ENCODE results near the gene GPR35. TPM values are rescaled to one million over a fixed set of nuclear protein-coding genes. Genes with fewer than 3 reads are reported as not detected.

Gene GPR35
- total RNA-seq, 1 donor from 2014 or later: 0.34 TPM

DNA sequence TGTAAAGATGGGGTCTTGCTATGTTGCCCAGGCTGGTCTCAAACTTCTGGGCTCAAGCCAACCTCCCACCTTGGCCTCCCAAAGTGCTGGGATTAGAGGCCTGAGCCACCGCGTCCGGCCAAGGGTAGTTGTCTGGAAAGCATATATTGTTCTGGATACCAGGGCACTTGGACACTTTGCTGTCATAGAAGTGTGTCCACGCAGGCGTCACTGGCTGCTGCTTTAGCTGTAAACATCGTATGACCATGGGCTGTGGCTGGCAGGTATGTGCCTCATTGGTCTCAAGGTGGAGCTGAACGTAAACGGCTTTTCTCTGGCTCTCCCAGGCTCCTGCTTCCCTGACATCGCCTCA is 3.2 kb upstream of the GPR35 start:
- Histone ChIP-seq H3K4me2 (no peak overlapping the region), H3K9ac (no peak overlapping the region), H2AFZ (replicated peaks) (no peak overlapping the region), H3K4me3 (no peak overlapping the region), H3K79me2 (ENCODE audit: low read depth) (no peaks in the 10 kb centered on the region), H3K36me3 (no peaks in the 10 kb centered on the region), H3K27me3 (no peaks in the 10 kb centered on the region), H3K9me3 (ENCODE audit: low read depth) (no peaks in the 10 kb centered on the region), H3K4me1 (no peaks in the 10 kb centered on the region), H4K20me1 (ENCODE audit: low read depth) (no peaks in the 10 kb centered on the region), H3F3A (ENCODE audit: low read depth) (no peaks in the 10 kb centered on the region), H3K27ac (no peak overlapping the region)
- Mint-ChIP-seq H3K4me3 (no peak overlapping the region), H3K9me3 (peaks cover 3% of the 10 kb centered on the region), H3K27ac (peak overlapping the region; percentile 42), H3K27me3 (ENCODE audit: insufficient read depth, low read depth) (no peaks in the 10 kb centered on the region), H3K36me3 (peaks cover 9% of the 10 kb centered on the region), H3K4me1 (peaks cover 7% of the 10 kb centered on the region)
- no peak for TF ChIP-seq EZH2phosphoT487 (IDR thresholded peaks at IDR 0.05)
- TF ChIP-seq, protein P1, sequence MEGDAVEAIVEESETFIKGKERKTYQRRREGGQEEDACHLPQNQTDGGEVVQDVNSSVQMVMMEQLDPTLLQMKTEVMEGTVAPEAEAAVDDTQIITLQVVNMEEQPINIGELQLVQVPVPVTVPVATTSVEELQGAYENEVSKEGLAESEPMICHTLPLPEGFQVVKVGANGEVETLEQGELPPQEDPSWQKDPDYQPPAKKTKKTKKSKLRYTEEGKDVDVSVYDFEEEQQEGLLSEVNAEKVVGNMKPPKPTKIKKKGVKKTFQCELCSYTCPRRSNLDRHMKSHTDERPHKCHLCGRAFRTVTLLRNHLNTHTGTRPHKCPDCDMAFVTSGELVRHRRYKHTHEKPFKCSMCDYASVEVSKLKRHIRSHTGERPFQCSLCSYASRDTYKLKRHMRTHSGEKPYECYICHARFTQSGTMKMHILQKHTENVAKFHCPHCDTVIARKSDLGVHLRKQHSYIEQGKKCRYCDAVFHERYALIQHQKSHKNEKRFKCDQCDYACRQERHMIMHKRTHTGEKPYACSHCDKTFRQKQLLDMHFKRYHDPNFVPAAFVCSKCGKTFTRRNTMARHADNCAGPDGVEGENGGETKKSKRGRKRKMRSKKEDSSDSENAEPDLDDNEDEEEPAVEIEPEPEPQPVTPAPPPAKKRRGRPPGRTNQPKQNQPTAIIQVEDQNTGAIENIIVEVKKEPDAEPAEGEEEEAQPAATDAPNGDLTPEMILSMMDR (IDR thresholded peaks at IDR 0.05): no peak
- no peak for TF ChIP-seq EZH2 (IDR thresholded peaks at IDR 0.05)
- DNase-seq (ENCODE audit: low spot score): no peak

DNA sequence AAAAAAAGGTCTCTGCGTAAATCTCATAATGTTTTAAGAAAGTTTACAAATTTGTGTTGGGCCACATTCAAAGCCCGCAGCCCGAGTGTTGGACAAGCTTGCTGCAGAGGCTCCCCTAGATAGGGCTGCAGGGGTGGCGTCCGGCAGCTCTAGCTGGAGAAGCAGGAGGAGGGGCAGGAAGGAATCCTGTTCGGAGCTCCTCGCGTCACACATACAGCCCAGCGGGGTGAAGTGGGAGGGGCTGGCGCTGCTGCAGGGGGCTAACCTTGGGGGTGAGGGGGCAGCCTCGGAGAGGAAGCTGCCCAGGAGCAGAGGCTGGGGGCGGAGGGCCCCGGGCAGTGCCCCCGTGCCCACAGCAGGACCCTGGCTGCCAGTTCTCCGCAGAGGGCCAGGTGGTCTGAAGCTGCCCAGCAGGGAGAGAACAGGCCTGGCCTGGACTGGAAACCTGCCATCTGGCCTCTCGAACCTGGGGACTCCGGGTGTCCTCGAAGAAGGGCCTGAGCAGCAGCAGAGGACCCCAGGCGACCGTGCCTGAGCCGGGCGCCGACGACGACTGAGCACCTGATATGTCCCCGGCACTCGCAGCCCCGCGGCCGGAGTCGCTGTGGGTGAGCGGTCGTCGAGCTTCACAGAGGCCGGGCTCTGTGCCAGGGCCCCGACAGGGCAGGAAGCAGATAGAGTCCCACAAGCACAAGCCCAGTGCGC is 2.6 kb upstream of the GPR35 start:
- H2AFZ ChIP-seq (replicated peaks): no peak overlapping the region
- H3K4me3 ChIP-seq: no peak overlapping the region
- H3K36me3 Mint-ChIP-seq: peaks cover 8% of the 10 kb centered on the region
- no peak overlapping the region for H3K4me3 Mint-ChIP-seq
- DNase-seq (ENCODE audit: low spot score): no peak
- H3K36me3 ChIP-seq: no peaks in the 10 kb centered on the region
- TF ChIP-seq EZH2phosphoT487 (IDR thresholded peaks at IDR 0.05): no peak
- TF ChIP-seq, protein P1 (IDR thresholded peaks at IDR 0.05): no peak
- no peak for TF ChIP-seq EZH2 (IDR thresholded peaks at IDR 0.05)
- no peak overlapping the region for H3K4me2 ChIP-seq
- peaks cover 7% of the 10 kb centered on the region for H3K4me1 Mint-ChIP-seq
- no peaks in the 10 kb centered on the region for H4K20me1 ChIP-seq (ENCODE audit: low read depth)
- H3K27ac ChIP-seq: no peak overlapping the region
- peaks cover 3% of the 10 kb centered on the region for H3K9me3 Mint-ChIP-seq
- no peaks in the 10 kb centered on the region for H3F3A ChIP-seq (ENCODE audit: low read depth)
- H3K9me3 ChIP-seq (ENCODE audit: low read depth): no peaks in the 10 kb centered on the region
- H3K27ac Mint-ChIP-seq: peak overlapping the region; percentile 42
- no peaks in the 10 kb centered on the region for H3K27me3 Mint-ChIP-seq (ENCODE audit: insufficient read depth, low read depth)
- H3K9ac ChIP-seq: no peak overlapping the region
- no peaks in the 10 kb centered on the region for H3K4me1 ChIP-seq
- H3K27me3 ChIP-seq: no peaks in the 10 kb centered on the region
- no peaks in the 10 kb centered on the region for H3K79me2 ChIP-seq (ENCODE audit: low read depth)

DNA sequence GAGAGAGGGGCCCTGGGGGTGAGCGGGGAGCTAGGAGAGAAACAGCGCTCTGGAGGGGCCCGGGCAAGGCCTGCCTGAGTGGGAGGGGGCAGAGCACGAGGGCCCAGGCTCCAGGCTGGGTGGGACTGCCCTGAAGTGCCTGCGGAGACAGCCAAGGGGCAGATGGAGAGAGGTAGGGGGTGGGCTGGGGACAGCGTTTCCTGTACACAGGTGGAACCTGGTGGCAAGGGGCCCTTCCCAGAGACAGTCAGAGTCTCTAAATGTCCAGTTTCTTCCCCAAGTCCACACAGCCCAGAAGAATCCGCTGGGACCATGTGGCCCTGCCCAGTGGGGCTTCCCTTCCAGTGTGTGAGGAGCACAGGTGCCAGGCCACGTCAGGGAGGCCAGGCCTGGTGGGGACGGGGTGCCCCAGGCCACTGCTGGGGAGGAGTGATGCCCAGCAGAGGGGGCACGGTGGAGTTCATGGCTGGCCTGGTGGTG is 1.7 kb upstream of the GPR35 start:
- no peak overlapping the region for H3K27ac Mint-ChIP-seq
- H3K9me3 Mint-ChIP-seq: peaks cover 2% of the 10 kb centered on the region
- Histone ChIP-seq H3K9me3 (ENCODE audit: low read depth) (no peaks in the 10 kb centered on the region), H3K27me3 (no peaks in the 10 kb centered on the region), H3K79me2 (ENCODE audit: low read depth) (no peaks in the 10 kb centered on the region), H3K36me3 (no peaks in the 10 kb centered on the region), H4K20me1 (ENCODE audit: low read depth) (no peaks in the 10 kb centered on the region), H3K4me1 (no peaks in the 10 kb centered on the region), H3K4me3 (no peak overlapping the region), H2AFZ (replicated peaks) (no peak overlapping the region), H3F3A (ENCODE audit: low read depth) (no peaks in the 10 kb centered on the region), H3K27ac (no peak overlapping the region), H3K4me2 (no peak overlapping the region), H3K9ac (no peak overlapping the region)
- TF ChIP-seq, protein P1 (IDR thresholded peaks at IDR 0.05): no peak
- TF ChIP-seq EZH2phosphoT487 (IDR thresholded peaks at IDR 0.05) (no peak), EZH2 (IDR thresholded peaks at IDR 0.05) (no peak)
- H3K27me3 Mint-ChIP-seq (ENCODE audit: insufficient read depth, low read depth): no peaks in the 10 kb centered on the region
- H3K4me1 Mint-ChIP-seq: peaks cover 7% of the 10 kb centered on the region
- H3K36me3 Mint-ChIP-seq: peaks cover 7% of the 10 kb centered on the region
- no peak for DNase-seq (ENCODE audit: low spot score)
- H3K4me3 Mint-ChIP-seq: no peak overlapping the region
